ENCODE data around the gene MOCS2.

- TF ChIP-seq POLR2A (IDR thresholded peaks at IDR 0.05; ENCODE audit: low read depth, low read length) (no peak), POLR2AphosphoS5 (IDR thresholded peaks at IDR 0.05; ENCODE audit: low read depth, low read length) (no peak), TAF1 (IDR thresholded peaks at IDR 0.05; ENCODE audit: low read depth, low read length) (no peak), POU2F2 (IDR thresholded peaks at IDR 0.05; ENCODE audit: low read depth, low read length) (no peak)
Measured at GRCh38 chr5:53095217-53095616, 14.3 kb downstream of the MOCS2 start.
